Neural progenitor cell (in vitro differentiated cells): ENCODE data around the gene SHISAL2B. TPM values are rescaled to one million over a fixed set of nuclear protein-coding genes. Genes with fewer than 3 reads are reported as not detected.

ENCODE experiments used
- DNase-seq: peaks from one replicate; pipeline ENCODE4 v3.0.0-alpha.2; 2016; ENCODE audit warnings: low spot score
- H2AFZ ChIP-seq: fragments of 200-600 bp; sonication (generic); replicated peaks from 2 replicates; pipeline ENCODE4 v1.6.1; 2016; ENCODE audit warnings: antibody characterized with exemption
- H3F3A ChIP-seq: fragments of 200-600 bp; sonication (generic); 2 replicates; pipeline ENCODE4 v1.6.1; 2016; ENCODE audit warnings: antibody characterized with exemption, low read depth
- H3K27ac ChIP-seq: fragments of 200-600 bp; sonication (generic); 2 replicates; pipeline ENCODE4 v1.5.1; 2016; ENCODE audit warnings: mild to moderate bottlenecking
- H3K27me3 ChIP-seq: fragments of 200-600 bp; sonication (generic); 2 replicates; pipeline ENCODE4 v1.6.1; 2016; ENCODE audit warnings: mild to moderate bottlenecking, moderate library complexity
- H3K36me3 ChIP-seq: fragments of 200-600 bp; sonication (generic); 2 replicates; pipeline ENCODE4 v1.5.1; 2016
- H3K4me1 ChIP-seq: fragments of 200-600 bp; sonication (generic); 2 replicates; pipeline ENCODE4 v1.6.1; 2016; ENCODE audit warnings: mixed run types
- H3K4me2 ChIP-seq: fragments of 200-600 bp; sonication (generic); 2 replicates; pipeline ENCODE4 v1.6.1; 2016
- H3K4me3 ChIP-seq: fragments of 200-600 bp; sonication (generic); 2 replicates; pipeline ENCODE4 v1.5.1; 2016
- H3K79me2 ChIP-seq: fragments of 200-600 bp; sonication (generic); 2 replicates; pipeline ENCODE4 v1.6.1; 2016; ENCODE audit warnings: low read depth
- H3K9ac ChIP-seq: fragments of 200-600 bp; sonication (generic); 2 replicates; pipeline ENCODE4 v1.6.1; 2016
- H3K9me3 ChIP-seq: fragments of 200-600 bp; sonication (generic); 2 replicates; pipeline ENCODE4 v1.5.1; 2016; ENCODE audit warnings: low read depth
- H4K20me1 ChIP-seq: fragments of 200-600 bp; sonication (generic); 2 replicates; pipeline ENCODE4 v1.6.1; 2016; ENCODE audit warnings: low read depth
- H3K27ac Mint-ChIP-seq: 3 replicates; pipeline ENCODE4 v1.8.0; 2021; ENCODE audit warnings: mixed read lengths
- H3K27me3 Mint-ChIP-seq: 2 replicates; pipeline ENCODE4 v1.8.0; 2022; ENCODE audit warnings: low read depth, mild to moderate bottlenecking, inconsistent platforms, moderate library complexity, mixed read lengths; ENCODE audit not compliant: insufficient read depth
- H3K36me3 Mint-ChIP-seq: 3 replicates; pipeline ENCODE4 v1.8.0; 2021; ENCODE audit warnings: mixed read lengths
- H3K4me1 Mint-ChIP-seq: 3 replicates; pipeline ENCODE4 v1.8.0; 2021; ENCODE audit warnings: mixed read lengths
- H3K4me3 Mint-ChIP-seq: 3 replicates; pipeline ENCODE4 v1.8.0; 2021; ENCODE audit warnings: mild to moderate bottlenecking, moderate library complexity, mixed read lengths
- H3K9me3 Mint-ChIP-seq: 3 replicates; pipeline ENCODE4 v1.8.0; 2020; ENCODE audit warnings: mixed read lengths
- EZH2 ChIP-seq: fragments of 200-600 bp; sonication (generic); IDR thresholded peaks from 2 replicates; pipeline ENCODE4 v1.6.1; 2017; ENCODE audit warnings: antibody characterized with exemption, mild to moderate bottlenecking, moderate library complexity
- EZH2phosphoT487 ChIP-seq: fragments of 200-600 bp; sonication (generic); IDR thresholded peaks from 2 replicates; pipeline ENCODE4 v1.6.1; 2017; ENCODE audit warnings: antibody characterized with exemption
- total RNA-seq: library from RNA; depleted of rRNA; stranded (reverse); fragments of >200 nt; gene quantifications from 2 replicates; pipeline ENCODE4 v1.2.3, GENCODE V29; 2015; ENCODE audit warnings: low replicate concordance
- TF ChIP-seq, protein P1 (sequence below): fragments of 200-600 bp; sonication (generic); IDR thresholded peaks from 2 replicates; pipeline ENCODE4 v1.5.1; 2017; ENCODE audit warnings: antibody characterized with exemption, mild to moderate bottlenecking

SHISAL2B gene
- total RNA-seq, 1 donor from 2014 or later: 17.8 TPM

DNA sequence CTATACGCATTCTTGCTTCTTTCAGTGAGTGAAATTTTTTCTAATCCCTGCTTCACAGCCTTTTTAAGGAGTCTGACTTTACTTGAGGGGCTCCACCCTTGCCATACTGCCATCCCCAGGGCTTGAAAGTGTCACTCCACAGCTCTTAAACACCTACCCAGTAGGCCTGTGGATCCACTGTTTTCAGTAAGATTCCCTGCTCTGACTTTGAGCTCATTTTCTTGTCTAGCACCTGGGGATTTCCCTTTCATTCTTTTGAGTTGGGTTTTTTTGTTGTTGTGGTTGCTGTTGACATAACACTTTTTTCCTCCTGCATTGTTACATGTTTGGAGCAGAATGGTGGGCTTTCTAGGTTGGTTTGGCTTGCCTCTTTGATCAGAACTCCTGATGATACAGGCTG lies 54.6 kb downstream of the SHISAL2B start:
- Mint-ChIP-seq H3K27me3 (no peaks in the 10 kb centered on the region), H3K36me3 (peaks cover 9% of the 10 kb centered on the region), H3K27ac (no peak overlapping the region), H3K4me3 (no peak overlapping the region), H3K9me3 (no peaks in the 10 kb centered on the region), H3K4me1 (no peaks in the 10 kb centered on the region)
- no peak overlapping the region for H3K4me2 ChIP-seq
- H3K36me3 ChIP-seq: peaks cover 16% of the 10 kb centered on the region
- no peak for DNase-seq
- H2AFZ ChIP-seq: no peak overlapping the region
- H4K20me1 ChIP-seq: peaks cover 17% of the 10 kb centered on the region
- H3K4me3 ChIP-seq: no peak overlapping the region
- H3K9ac ChIP-seq: no peak overlapping the region
- H3K27me3 ChIP-seq: no peaks in the 10 kb centered on the region
- no peaks in the 10 kb centered on the region for H3F3A ChIP-seq
- peaks cover 30% of the 10 kb centered on the region for H3K79me2 ChIP-seq
- H3K27ac ChIP-seq: peak overlapping the region; percentile 53
- H3K9me3 ChIP-seq: no peaks in the 10 kb centered on the region
- H3K4me1 ChIP-seq: peaks cover 6% of the 10 kb centered on the region
- TF ChIP-seq, protein P1, sequence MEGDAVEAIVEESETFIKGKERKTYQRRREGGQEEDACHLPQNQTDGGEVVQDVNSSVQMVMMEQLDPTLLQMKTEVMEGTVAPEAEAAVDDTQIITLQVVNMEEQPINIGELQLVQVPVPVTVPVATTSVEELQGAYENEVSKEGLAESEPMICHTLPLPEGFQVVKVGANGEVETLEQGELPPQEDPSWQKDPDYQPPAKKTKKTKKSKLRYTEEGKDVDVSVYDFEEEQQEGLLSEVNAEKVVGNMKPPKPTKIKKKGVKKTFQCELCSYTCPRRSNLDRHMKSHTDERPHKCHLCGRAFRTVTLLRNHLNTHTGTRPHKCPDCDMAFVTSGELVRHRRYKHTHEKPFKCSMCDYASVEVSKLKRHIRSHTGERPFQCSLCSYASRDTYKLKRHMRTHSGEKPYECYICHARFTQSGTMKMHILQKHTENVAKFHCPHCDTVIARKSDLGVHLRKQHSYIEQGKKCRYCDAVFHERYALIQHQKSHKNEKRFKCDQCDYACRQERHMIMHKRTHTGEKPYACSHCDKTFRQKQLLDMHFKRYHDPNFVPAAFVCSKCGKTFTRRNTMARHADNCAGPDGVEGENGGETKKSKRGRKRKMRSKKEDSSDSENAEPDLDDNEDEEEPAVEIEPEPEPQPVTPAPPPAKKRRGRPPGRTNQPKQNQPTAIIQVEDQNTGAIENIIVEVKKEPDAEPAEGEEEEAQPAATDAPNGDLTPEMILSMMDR: no peak
- no peak for TF ChIP-seq EZH2
- TF ChIP-seq EZH2phosphoT487: no peak

DNA sequence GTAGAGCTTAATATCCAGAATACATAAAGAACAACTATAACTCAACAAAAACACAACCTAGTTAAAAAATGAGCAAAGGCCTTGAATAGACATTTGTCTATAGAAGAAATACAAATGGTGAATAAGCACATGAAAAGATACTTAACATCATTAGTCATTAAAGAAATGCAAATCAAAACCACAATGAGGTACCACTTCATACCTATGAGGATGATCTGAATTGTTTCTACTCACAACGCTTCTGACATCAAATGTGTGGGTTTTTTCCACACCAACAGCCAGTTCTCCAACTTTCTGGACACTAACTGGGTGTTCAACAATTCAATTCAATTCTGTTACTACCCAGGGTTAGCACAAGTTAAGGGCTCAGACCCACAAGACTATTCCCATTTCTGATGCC lies 56.1 kb downstream of the SHISAL2B start:
- no peaks in the 10 kb centered on the region for H3K27me3 ChIP-seq
- no peaks in the 10 kb centered on the region for H3K9me3 Mint-ChIP-seq
- no peak for DNase-seq
- no peaks in the 10 kb centered on the region for H3K4me1 Mint-ChIP-seq
- H3K27me3 Mint-ChIP-seq: no peaks in the 10 kb centered on the region
- no peak overlapping the region for H3K4me3 Mint-ChIP-seq
- H3F3A ChIP-seq: no peaks in the 10 kb centered on the region
- TF ChIP-seq, protein P1: no peak
- no peak overlapping the region for H3K27ac Mint-ChIP-seq
- H3K9ac ChIP-seq: no peak overlapping the region
- no peaks in the 10 kb centered on the region for H3K9me3 ChIP-seq
- H3K36me3 Mint-ChIP-seq: peaks cover 3% of the 10 kb centered on the region
- H3K36me3 ChIP-seq: peaks cover 12% of the 10 kb centered on the region
- peaks cover 6% of the 10 kb centered on the region for H3K4me1 ChIP-seq
- H3K4me2 ChIP-seq: no peak overlapping the region
- peaks cover 17% of the 10 kb centered on the region for H4K20me1 ChIP-seq
- H2AFZ ChIP-seq: no peak overlapping the region
- peaks cover 38% of the 10 kb centered on the region for H3K79me2 ChIP-seq
- no peak overlapping the region for H3K27ac ChIP-seq
- no peak overlapping the region for H3K4me3 ChIP-seq

DNA sequence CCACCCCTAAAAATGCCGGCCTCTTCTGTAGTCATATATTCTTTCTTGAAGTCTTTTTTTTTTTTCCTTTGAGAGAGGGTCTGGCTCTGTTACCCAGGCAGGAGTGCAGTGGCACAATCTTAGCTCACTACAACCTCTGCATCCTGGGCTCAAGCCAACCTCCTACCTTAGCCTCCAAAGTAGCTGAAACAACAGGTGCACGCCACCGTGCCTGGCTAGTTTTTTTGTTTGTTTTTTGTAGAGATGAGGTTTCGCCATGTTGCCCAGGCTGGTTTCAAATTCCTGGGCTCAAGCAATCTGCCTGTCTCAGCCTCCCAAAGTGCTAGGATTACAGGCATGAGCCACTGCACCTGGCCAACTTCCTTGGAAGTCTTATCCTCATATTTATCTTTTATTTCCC lies 59.1 kb downstream of the SHISAL2B start:
- Mint-ChIP-seq H3K4me1 (no peaks in the 10 kb centered on the region), H3K27ac (no peak overlapping the region), H3K4me3 (no peak overlapping the region), H3K27me3 (no peaks in the 10 kb centered on the region), H3K36me3 (peaks cover 6% of the 10 kb centered on the region), H3K9me3 (no peaks in the 10 kb centered on the region)
- peaks cover 13% of the 10 kb centered on the region for H4K20me1 ChIP-seq
- TF ChIP-seq, protein P1: no peak
- no peak for TF ChIP-seq EZH2phosphoT487
- no peak for TF ChIP-seq EZH2
- H3K4me1 ChIP-seq: peaks cover 6% of the 10 kb centered on the region
- no peaks in the 10 kb centered on the region for H3K27me3 ChIP-seq
- no peak for DNase-seq
- no peak overlapping the region for H3K4me2 ChIP-seq
- peaks cover 50% of the 10 kb centered on the region for H3K79me2 ChIP-seq
- H3K9me3 ChIP-seq: no peaks in the 10 kb centered on the region
- no peak overlapping the region for H3K9ac ChIP-seq
- no peak overlapping the region for H3K4me3 ChIP-seq
- H2AFZ ChIP-seq: no peak overlapping the region
- peaks cover 35% of the 10 kb centered on the region for H3K36me3 ChIP-seq
- no peak overlapping the region for H3K27ac ChIP-seq
- no peaks in the 10 kb centered on the region for H3F3A ChIP-seq

DNA sequence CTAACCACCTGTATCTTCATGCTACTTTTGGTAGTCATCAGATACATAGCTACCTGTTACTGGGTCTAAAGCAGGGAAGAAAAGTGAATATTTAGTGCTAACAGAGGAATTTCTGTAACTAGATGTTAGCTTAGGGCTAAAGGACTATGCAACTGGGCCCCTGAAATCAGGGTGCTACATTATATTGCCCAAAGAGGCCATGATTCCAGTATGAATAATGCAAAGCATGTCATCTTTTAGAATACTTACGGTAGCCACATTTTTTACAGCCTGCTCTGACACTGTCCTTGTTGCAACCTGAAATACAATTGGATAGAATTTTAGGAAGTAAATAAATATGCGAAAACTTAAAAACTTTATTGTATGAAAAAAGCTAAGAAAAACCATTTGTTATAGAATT lies 63.8 kb downstream of the SHISAL2B start:
- Histone ChIP-seq H3K36me3 (peaks cover 31% of the 10 kb centered on the region), H3K9me3 (no peaks in the 10 kb centered on the region), H3K9ac (no peak overlapping the region), H3K4me2 (no peak overlapping the region), H3K27ac (no peak overlapping the region), H3K27me3 (no peaks in the 10 kb centered on the region), H3K4me3 (no peak overlapping the region), H3F3A (peaks cover 4% of the 10 kb centered on the region), H4K20me1 (peaks cover 11% of the 10 kb centered on the region), H2AFZ (no peak overlapping the region), H3K79me2 (peaks cover 81% of the 10 kb centered on the region), H3K4me1 (peaks cover 12% of the 10 kb centered on the region)
- no peaks in the 10 kb centered on the region for H3K9me3 Mint-ChIP-seq
- TF ChIP-seq, protein P1: no peak
- no peak for TF ChIP-seq EZH2phosphoT487
- no peak for TF ChIP-seq EZH2
- H3K4me1 Mint-ChIP-seq: peaks cover 4% of the 10 kb centered on the region
- no peak for DNase-seq
- H3K27me3 Mint-ChIP-seq: no peaks in the 10 kb centered on the region
- no peak overlapping the region for H3K4me3 Mint-ChIP-seq
- peaks cover 5% of the 10 kb centered on the region for H3K36me3 Mint-ChIP-seq
- H3K27ac Mint-ChIP-seq: no peak overlapping the region
